HG02678 (cell line): ENCODE data around the gene RNU6-9.
"Not testable (repeated sequence)": the region's sequence is repeated elsewhere in the genome, so short reads cannot be mapped to it uniquely, and the experiment has no call there.

ENCODE experiments used
- ATAC-seq: cut with Tn5 transposase; IDR thresholded peaks from one replicate; pipeline ENCODE4 v1.9.1; 2021; ENCODE audit warnings: mild to moderate bottlenecking, moderate library complexity; ENCODE audit not compliant: unreplicated experiment

Gene RNU6-9

GRCh38 chr19:876780-877314 lies 16.4 kb upstream of the RNU6-9 start:
- ATAC-seq = no peak

DNA sequence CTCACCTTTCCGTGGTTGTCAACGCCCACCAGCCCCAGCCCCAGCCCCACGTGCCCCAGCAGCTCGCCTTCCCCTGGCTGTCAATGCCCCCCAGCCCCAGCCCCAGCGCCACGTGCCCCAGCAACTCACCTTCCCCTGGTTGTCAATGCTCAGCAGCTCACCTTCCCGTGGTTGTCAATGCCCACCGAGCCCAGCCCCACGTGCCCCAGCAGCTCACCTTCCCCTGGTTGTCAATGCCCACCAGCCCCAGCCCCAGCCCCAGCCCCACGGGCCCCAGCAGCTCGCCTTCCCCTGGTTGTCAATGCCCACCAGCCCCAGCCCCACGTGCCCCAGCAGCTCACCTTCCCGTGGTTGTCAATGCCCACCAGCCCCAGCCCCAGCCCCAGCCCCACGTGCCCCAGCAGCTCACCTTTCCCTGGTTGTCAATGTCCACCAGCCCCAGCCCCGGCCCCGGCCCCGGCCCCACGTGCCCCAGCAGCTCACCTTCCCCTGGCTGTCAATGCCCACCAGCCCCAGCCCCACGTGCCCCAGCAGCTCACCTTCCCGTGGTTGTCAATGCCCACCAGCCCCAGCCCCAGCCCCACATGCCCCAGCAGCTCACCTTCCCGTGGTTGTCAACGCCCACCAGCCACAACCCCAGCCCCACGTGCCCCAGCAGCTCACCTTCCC lies 15.2 kb upstream of the RNU6-9 start:
- ATAC-seq = not testable (repeated sequence)

GRCh38 chr19:878751-879561 lies 14.3 kb upstream of the RNU6-9 start:
- not testable (repeated sequence) for ATAC-seq

DNA sequence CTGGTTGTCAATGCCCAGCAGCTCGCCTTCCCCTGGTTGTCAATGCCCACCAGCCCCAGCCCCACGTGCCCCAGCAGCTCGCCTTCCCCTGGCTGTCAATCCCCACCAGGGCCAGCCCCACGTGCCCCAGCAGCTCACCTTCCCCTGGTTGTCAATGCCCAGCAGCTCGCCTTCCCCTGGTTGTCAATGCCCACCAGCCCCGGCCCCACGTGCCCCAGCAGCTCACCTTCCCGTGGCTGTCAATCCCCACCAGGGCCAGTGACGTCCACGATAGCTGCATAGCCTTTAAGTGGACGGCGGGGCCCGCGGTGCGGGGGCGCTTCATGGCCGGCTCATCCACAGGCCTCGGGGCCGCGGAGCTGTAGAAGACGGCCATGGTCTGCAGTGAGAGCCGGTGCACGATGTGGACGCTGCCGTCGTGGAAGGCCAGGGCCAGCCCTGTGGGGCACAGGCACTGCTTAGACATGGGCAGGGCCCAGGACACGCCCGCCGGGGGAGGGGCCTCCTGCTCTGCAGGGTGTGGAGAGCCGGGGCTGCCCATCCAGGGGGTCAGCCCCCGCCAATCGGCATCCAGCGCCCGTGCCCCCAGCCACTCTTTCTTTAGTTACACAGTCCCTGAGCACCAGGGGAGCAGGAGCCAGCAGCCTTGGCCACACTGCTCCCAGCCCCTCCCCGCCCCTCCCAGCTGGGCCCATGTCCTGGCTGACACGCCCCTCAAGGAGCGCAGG lies 13.4 kb upstream of the RNU6-9 start:
- no peak for ATAC-seq

- ATAC-seq = no peak
Measured at GRCh38 chr19:881385-882071, 11.8 kb upstream of the RNU6-9 start.

DNA sequence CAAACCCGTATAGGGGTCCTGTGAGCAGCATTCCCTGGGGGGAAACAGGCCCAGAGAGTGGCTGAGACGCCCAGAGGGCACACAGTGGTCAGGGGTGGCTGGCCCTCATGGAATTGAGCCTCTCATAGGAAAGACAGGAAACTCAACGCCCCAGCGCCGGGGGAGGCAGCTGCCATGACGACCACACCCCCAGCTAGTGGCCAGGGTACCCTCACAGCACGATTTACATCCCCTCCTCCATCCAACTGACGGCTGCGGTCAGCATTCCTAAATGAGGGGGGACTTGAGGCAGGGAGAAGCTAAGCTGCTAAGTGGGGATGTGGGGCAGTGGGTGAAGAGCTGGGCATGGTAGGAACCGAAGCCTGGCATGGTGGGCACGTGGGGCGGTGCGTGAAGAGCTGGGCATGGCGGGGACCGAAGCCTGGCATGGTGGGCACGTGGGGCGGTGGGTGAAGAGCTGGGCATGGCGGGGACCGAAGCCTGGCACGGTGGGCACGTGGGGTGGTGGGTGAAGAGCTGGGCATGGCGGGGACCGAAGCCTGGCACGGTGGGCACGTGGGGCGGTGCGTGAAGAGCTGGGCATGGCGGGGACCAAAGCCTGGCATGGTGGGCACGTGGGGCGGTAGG lies 10.3 kb upstream of the RNU6-9 start:
- ATAC-seq = no peak

GRCh38 chr19:883661-884211 lies 9.5 kb upstream of the RNU6-9 start:
- no peak for ATAC-seq

GRCh38 chr19:884420-885211 lies 8.7 kb upstream of the RNU6-9 start:
- no peak for ATAC-seq

DNA sequence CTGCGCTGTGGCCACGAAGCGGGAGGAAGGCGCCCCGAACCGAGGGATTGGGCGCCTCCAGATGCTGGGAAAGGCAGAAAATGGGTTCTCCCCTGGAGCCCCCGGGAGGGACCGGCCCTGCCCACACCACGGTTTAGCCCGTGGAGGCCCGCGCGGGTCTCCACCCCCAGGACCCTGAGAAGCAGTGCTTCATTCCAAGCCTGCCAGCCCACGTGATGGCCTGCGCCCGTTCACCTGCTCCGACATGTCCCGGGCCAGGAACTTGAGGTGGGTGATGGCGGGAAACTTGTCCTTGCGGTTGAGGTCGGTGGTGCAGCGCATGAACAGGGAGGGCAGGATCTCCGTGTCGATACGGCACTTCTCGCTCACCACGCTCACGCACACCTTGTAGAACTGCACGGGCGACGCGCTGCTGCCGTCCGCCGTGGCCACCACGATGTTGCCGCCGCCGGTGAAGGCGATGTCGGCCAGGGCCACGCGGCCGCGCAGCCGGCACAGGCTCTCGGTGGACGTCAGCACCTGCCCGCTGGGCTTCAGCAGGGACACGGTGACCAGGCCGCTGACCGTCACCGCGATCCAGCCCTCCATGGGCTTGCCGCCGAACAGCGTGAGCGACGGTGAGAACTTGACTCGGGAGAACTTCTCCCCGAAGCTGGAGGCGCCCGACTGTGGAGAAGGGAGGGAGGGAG lies 7.6 kb upstream of the RNU6-9 start:
- ATAC-seq = no peak

DNA sequence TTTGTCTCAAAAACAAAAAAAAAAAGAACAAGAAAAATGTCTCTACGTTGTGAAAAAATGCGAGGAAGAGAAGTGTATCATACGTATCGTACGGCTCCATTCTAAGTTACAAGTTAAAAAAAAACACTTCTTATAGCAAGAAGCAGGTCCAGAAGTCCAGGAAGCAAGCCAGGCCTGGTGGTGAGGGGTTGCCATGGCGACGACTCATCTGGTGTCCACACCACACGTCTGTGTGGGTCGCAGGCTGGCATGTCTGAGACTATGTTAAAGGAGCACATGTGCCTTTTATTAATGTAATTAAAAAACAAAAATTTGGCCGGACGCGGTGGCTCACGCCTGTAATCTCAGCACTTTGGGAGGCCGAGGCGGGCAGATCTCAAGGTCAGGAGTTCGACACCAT lies 6.2 kb upstream of the RNU6-9 start:
- ATAC-seq = no peak

- ATAC-seq = no peak
Measured at GRCh38 chr19:887599-887998, 5.7 kb upstream of the RNU6-9 start.

- no peak for ATAC-seq
Measured at GRCh38 chr19:888581-889385, 4.5 kb upstream of the RNU6-9 start.

DNA sequence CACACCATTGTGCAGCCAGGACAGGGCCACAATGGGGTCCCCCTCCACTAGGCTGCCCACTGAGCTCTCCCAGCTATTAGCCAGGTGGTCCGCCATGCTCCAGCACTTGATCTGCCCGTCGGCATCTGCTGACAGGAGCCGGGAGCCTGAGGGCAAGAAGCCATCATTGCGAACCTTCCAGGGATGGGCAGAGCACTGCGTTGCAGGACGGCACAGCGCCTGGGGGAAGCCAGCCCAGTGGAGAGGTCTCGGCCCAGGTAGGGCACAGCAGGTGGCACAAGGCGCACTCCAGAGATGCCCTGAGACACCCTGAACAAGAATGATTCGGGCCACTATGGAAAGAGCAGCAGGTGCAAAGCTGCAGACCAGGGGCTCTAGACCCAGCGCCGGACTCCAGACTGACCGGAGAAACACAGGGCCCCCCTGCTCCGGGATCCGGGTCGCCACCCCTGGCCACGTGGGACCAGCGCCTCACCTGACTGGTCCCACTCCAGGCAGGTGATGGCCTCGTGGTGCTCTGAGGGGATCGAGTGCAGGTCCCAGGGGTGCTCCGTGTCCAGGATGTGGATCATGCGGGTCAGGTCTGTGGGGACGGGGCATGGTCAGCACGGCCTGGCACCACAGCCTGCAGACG lies 3.5 kb upstream of the RNU6-9 start:
- ATAC-seq = no peak

DNA sequence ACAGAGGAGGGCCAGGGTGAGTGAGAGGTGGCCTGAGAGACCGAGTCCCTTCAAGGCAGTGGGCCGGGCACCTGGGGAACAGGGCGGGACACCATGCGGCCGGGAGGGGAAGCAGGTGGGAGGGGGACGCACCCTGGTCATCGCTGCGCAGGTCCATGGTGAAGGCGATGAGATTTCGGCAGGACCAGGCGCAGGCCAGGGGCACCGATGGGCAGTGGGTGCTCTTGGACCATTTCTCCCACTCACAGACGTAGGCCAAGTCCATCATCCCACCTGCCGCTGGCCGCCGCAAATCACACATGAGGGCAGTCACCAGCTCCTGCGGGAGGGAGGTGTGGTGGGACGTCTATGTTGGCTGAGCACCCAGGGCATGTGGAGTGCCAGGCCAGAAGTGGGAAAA lies 2.5 kb upstream of the RNU6-9 start:
- no peak for ATAC-seq

- ATAC-seq = not testable (repeated sequence)
Measured at GRCh38 chr19:891421-892200, 1.7 kb upstream of the RNU6-9 start.

DNA sequence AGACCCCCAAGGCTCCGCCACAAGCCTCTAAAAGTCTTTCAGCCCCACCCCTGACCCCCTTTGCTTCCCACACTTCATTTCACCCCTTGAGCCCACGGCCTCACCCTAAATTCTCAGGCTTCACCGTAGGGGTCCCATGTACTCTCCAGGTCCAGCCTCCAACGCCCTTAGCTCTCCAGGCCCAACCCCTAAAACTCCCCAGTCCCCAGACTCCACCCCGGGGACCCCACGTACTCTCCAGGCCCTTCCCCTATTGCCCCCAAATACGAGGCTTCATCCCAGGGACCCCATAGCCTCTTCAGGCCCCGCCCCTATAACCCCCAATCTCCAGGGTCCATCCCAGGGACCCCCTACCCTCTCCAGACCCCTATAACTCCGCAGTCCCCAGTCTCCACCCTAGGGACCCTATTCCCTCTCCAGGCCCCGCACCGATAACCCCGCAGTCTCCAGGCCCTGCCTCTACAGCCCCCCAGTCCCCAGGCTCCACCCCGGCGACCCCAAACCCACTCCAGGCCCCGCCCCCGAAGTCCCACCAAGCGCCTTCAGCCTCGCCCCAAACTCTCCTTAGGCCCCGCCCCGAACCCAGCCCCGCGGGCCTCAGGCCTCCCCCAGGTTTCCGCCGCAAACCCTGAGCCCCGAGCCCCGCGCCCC lies 916 bp upstream of the RNU6-9 start:
- no peak for ATAC-seq
